ENCODE measurements around the gene PHACTR3.

The PHACTR3 gene

GRCh38 chr20:59781226-59781625, 176.9 kb downstream of the PHACTR3 start:
- Histone ChIP-seq H3K9me2 (ENCODE audit: low read depth, low read length) (no peaks in the 10 kb centered on the region), H3F3A (ENCODE audit: insufficient read depth, low read length) (no peaks in the 10 kb centered on the region), H4K20me1 (ENCODE audit: insufficient read depth, low read length) (no peaks in the 10 kb centered on the region), H3K27ac (ENCODE audit: low read depth, low read length, poor library complexity, severe bottlenecking) (no peak overlapping the region), H3K4me1 (ENCODE audit: insufficient read depth, low read length, severe bottlenecking) (no peaks in the 10 kb centered on the region), H3K4me2 (ENCODE audit: low read length) (no peak overlapping the region), H3K4me3 (ENCODE audit: low read depth, low read length, poor library complexity, severe bottlenecking) (no peak overlapping the region), H2AFZ (ENCODE audit: low read length) (no peak overlapping the region), H3K27me3 (ENCODE audit: insufficient read depth, low read length) (no peaks in the 10 kb centered on the region; the same call in 1 of the 2 replicates), H3K79me2 (ENCODE audit: insufficient read depth, low read length) (no peaks in the 10 kb centered on the region), H3K9ac (ENCODE audit: low read length) (no peak overlapping the region), H3K9me3 (ENCODE audit: low read length) (no peaks in the 10 kb centered on the region), H3K36me3 (ENCODE audit: insufficient read depth, low read length) (no peaks in the 10 kb centered on the region)
- no peak for TF ChIP-seq CTCF (IDR thresholded peaks at IDR 0.05; ENCODE audit: low read length)
- no peak for TF ChIP-seq EZH2 (IDR thresholded peaks at IDR 0.05; ENCODE audit: borderline replicate concordance, low read length)

- no peak overlapping the region for H3K27ac ChIP-seq (ENCODE audit: low read depth, low read length, poor library complexity, severe bottlenecking)
- H3K9me3 ChIP-seq (ENCODE audit: low read length) = no peaks in the 10 kb centered on the region
- no peak overlapping the region for H2AFZ ChIP-seq (ENCODE audit: low read length)
- H3K4me2 ChIP-seq (ENCODE audit: low read length) = no peak overlapping the region
- no peaks in the 10 kb centered on the region for H3K9me2 ChIP-seq (ENCODE audit: low read depth, low read length)
- no peaks in the 10 kb centered on the region; the same call in 1 of the 2 replicates for H3K27me3 ChIP-seq (ENCODE audit: insufficient read depth, low read length)
- TF ChIP-seq CTCF (IDR thresholded peaks at IDR 0.05; ENCODE audit: low read length) (peak; percentile 78), EZH2 (IDR thresholded peaks at IDR 0.05; ENCODE audit: borderline replicate concordance, low read length) (no peak)
- H3K4me1 ChIP-seq (ENCODE audit: insufficient read depth, low read length, severe bottlenecking) = no peaks in the 10 kb centered on the region
- no peaks in the 10 kb centered on the region for H3K79me2 ChIP-seq (ENCODE audit: insufficient read depth, low read length)
- no peaks in the 10 kb centered on the region for H3K36me3 ChIP-seq (ENCODE audit: insufficient read depth, low read length)
- H3F3A ChIP-seq (ENCODE audit: insufficient read depth, low read length) = no peaks in the 10 kb centered on the region
- no peak overlapping the region for H3K4me3 ChIP-seq (ENCODE audit: low read depth, low read length, poor library complexity, severe bottlenecking)
- no peak overlapping the region for H3K9ac ChIP-seq (ENCODE audit: low read length)
- no peaks in the 10 kb centered on the region for H4K20me1 ChIP-seq (ENCODE audit: insufficient read depth, low read length)
Observed at GRCh38 chr20:59782986-59783640, 178.8 kb downstream of the PHACTR3 start.

GRCh38 chr20:59783641-59784010, 179.3 kb downstream of the PHACTR3 start:
- no peaks in the 10 kb centered on the region for H4K20me1 ChIP-seq (ENCODE audit: insufficient read depth, low read length)
- no peaks in the 10 kb centered on the region for H3F3A ChIP-seq (ENCODE audit: insufficient read depth, low read length)
- no peak overlapping the region for H2AFZ ChIP-seq (ENCODE audit: low read length)
- H3K27me3 ChIP-seq (ENCODE audit: insufficient read depth, low read length) = no peaks in the 10 kb centered on the region; the same call in 1 of the 2 replicates
- no peak overlapping the region for H3K27ac ChIP-seq (ENCODE audit: low read depth, low read length, poor library complexity, severe bottlenecking)
- no peak overlapping the region for H3K4me3 ChIP-seq (ENCODE audit: low read depth, low read length, poor library complexity, severe bottlenecking)
- TF ChIP-seq EZH2 (IDR thresholded peaks at IDR 0.05; ENCODE audit: borderline replicate concordance, low read length) = no peak
- H3K4me2 ChIP-seq (ENCODE audit: low read length) = no peak overlapping the region
- H3K9me2 ChIP-seq (ENCODE audit: low read depth, low read length) = no peaks in the 10 kb centered on the region
- no peaks in the 10 kb centered on the region for H3K9me3 ChIP-seq (ENCODE audit: low read length)
- H3K79me2 ChIP-seq (ENCODE audit: insufficient read depth, low read length) = no peaks in the 10 kb centered on the region
- H3K36me3 ChIP-seq (ENCODE audit: insufficient read depth, low read length) = no peaks in the 10 kb centered on the region
- no peaks in the 10 kb centered on the region for H3K4me1 ChIP-seq (ENCODE audit: insufficient read depth, low read length, severe bottlenecking)
- H3K9ac ChIP-seq (ENCODE audit: low read length) = no peak overlapping the region

- Histone ChIP-seq H3K36me3 (ENCODE audit: insufficient read depth, low read length) (no peaks in the 10 kb centered on the region), H3K79me2 (ENCODE audit: insufficient read depth, low read length) (no peaks in the 10 kb centered on the region), H3F3A (ENCODE audit: insufficient read depth, low read length) (no peaks in the 10 kb centered on the region), H3K9me3 (ENCODE audit: low read length) (no peaks in the 10 kb centered on the region), H3K27me3 (ENCODE audit: insufficient read depth, low read length) (no peaks in the 10 kb centered on the region; the same call in 1 of the 2 replicates), H3K9me2 (ENCODE audit: low read depth, low read length) (no peaks in the 10 kb centered on the region), H4K20me1 (ENCODE audit: insufficient read depth, low read length) (no peaks in the 10 kb centered on the region), H3K4me2 (ENCODE audit: low read length) (no peak overlapping the region), H3K27ac (ENCODE audit: low read depth, low read length, poor library complexity, severe bottlenecking) (no peak overlapping the region), H3K4me3 (ENCODE audit: low read depth, low read length, poor library complexity, severe bottlenecking) (no peak overlapping the region), H3K9ac (ENCODE audit: low read length) (no peak overlapping the region), H2AFZ (ENCODE audit: low read length) (no peak overlapping the region), H3K4me1 (ENCODE audit: insufficient read depth, low read length, severe bottlenecking) (no peaks in the 10 kb centered on the region)
- TF ChIP-seq CTCF (IDR thresholded peaks at IDR 0.05; ENCODE audit: low read length) (no peak), EZH2 (IDR thresholded peaks at IDR 0.05; ENCODE audit: borderline replicate concordance, low read length) (no peak)
Observed at GRCh38 chr20:59784365-59784764, 180.0 kb downstream of the PHACTR3 start.

Measured in OCI-LY1 (cell line).